Psoas muscle (tissue), 8 donors: ENCODE measurements around the gene GGTLC2. TPM values are rescaled to one million over a fixed set of nuclear protein-coding genes. Genes with fewer than 3 reads are reported as not detected.
"Not testable (repeated sequence)": the region's sequence is repeated elsewhere in the genome, so short reads cannot be mapped to it uniquely, and the experiment has no call there.

Source experiments
- ATAC-seq, 4 donors: fragments of 200-7000 bp; cut with Tn5 transposase; one replicate each; pipeline ENCODE4 v1.9.1; 2020; ENCODE audit warnings: moderate library complexity in 3 of 4, mild to moderate bottlenecking in 2 of 4
- DNase-seq, 2 donors: peaks; one replicate each; pipeline ENCODE4 v3.0.0-alpha.2; 2020
- H3K27ac ChIP-seq: fragments of 200-600 bp; one replicate; pipeline ENCODE4 v1.8.0; 2022
- H3K27me3 ChIP-seq, 3 donors: fragments of 200-600 bp in 1 of 3; one replicate each; pipeline versions ENCODE4 v1.6.1 to v1.8.0; 2013 to 2022; ENCODE audit warnings: low read length in 2 of 3, mild to moderate bottlenecking in 2 of 3, moderate library complexity in 1 of 3; ENCODE audit not compliant: insufficient read depth in 3 of 3
- H3K36me3 ChIP-seq, 2 donors: fragments of 200-600 bp in 1 of 2; one replicate each; pipeline versions ENCODE4 v1.6.1 to v1.8.0; 2013 to 2022; ENCODE audit warnings: low read depth in 1 of 2, mild to moderate bottlenecking in 1 of 2, moderate library complexity in 1 of 2; ENCODE audit not compliant: insufficient read depth in 1 of 2
- H3K4me1 ChIP-seq: fragments of 200-600 bp; one replicate; pipeline ENCODE4 v1.8.0; 2022
- H3K4me3 ChIP-seq: fragments of 200-600 bp; one replicate; pipeline ENCODE4 v1.8.0; 2022; ENCODE audit warnings: mild to moderate bottlenecking
- H3K9me3 ChIP-seq: fragments of 200-600 bp; one replicate; pipeline ENCODE4 v1.8.0; 2022
- CTCF ChIP-seq: fragments of 200-600 bp; IDR thresholded peaks from one replicate; pipeline ENCODE4 v1.8.0; 2022; ENCODE audit warnings: antibody characterized with exemption
- WGBS, 3 donors: extraction: QIAGEN DNeasy Blood & Tissue Kit; methylation state at CpG; one replicate each; pipeline versions ENCODE4 v1.1.6 to v1.1.7; 2013; 5-methylcytosine and 5-hydroxymethylcytosine counted together
- intact Hi-C, 2 donors: fragments of 100-400 bp; cut with DNase I; formaldehyde crosslinking; loops; one replicate each; pipeline versions ENCODE4 v1.11.0 to v1.14.2; 2022
- polyA plus RNA-seq, 3 donors: library from polyadenylated mRNA; stranded (reverse); fragments of 200-250 nt; gene quantifications; one replicate each; pipeline ENCODE4 v1.2.3, GENCODE V29; 2013
- total RNA-seq, 4 donors: library from RNA; stranded (reverse); fragmentation: NEBNext Ultra II Directional in 2 of 4; extraction: Animal tissue kit (Norgen Biotek cat#: 25700) in 2 of 4; gene quantifications; one replicate each; pipeline versions ENCODE4 v1.2.1 to v1.2.4, GENCODE V29; 2021 to 2023
- donor health status: healthy with polysubstance abuse.
- donor health status: DM: no; HTN: no; CAD: no; lungs with moderate emphysema.
- donor health status: Bipolar disorder and iron deficiency.
- donor health status: healthy.
- donor health status: DM: yes; HTN: yes; CAD: no.
- donor health status: DM: no; HTN: no; CAD: no.
- donor health status: DM: no; HTN: no; CAD: no.
- donor health status: DM: yes; HTN: yes; CAD: no.

The GGTLC2 gene
- total and polyA plus RNA-seq, 7 donors, result not detected

GRCh38 chr22:22682807-22683667, 38.6 kb downstream of the GGTLC2 start:
- intact Hi-C loops, result no loop called here
- no peak for ATAC-seq
- no peak for TF ChIP-seq CTCF
- H3K27ac ChIP-seq, result no peak overlapping the region
- no peaks in the 10 kb centered on the region for H3K36me3 ChIP-seq
- no peak for DNase-seq
- WGBS, 3 donors, result 88 to 90% (median 89%) methylated on average over 5 of the region's 5 CpGs
- H3K27me3 ChIP-seq, result peaks cover 0 to 4% (median 0%) of the 10 kb centered on the region in 3 donors
- H3K9me3 ChIP-seq, result no peaks in the 10 kb centered on the region
- H3K4me3 ChIP-seq, result no peak overlapping the region
- no peaks in the 10 kb centered on the region for H3K4me1 ChIP-seq

DNA sequence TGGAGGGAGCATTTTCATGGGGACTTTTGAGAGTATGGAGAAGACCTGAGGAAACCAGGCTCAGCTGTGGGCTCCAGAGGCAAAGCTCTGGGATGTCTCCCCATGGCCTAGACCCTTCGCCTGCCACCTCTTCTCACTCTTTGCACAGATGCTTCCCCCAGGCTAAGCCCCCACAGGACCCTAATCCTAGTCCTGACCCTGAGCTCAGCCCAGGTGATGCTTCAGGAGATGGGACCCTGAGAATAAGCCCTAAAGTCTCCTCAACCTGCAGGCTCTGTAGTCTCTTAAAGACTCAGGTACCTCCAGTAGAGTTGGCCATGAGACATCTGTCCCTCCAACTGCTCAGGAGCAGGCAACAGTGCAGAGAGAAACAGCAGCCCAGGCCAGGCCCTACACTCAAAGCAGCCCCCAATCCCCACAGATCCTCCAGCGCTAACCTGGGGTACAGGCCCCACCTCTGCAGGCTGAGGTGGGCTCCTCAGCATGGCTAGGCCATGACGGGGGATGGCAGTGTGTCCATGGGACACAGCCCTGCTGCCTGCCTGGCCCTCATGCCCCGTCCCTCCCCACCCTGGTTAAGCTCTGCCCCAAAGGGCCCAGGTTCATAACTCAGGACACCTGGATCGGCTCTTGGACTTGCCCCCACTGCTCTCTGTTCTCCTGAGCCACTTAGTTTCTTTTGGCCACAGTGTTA, 39.4 kb downstream of the GGTLC2 start:
- no peak for ATAC-seq
- no peaks in the 10 kb centered on the region for H3K4me1 ChIP-seq
- intact Hi-C loops, result no loop called here
- TF ChIP-seq CTCF, result no peak
- 94 to 96% (median 94%) methylated on average over 4 to 5 of the region's 5 CpGs for WGBS, 3 donors
- H3K9me3 ChIP-seq, result no peaks in the 10 kb centered on the region
- H3K4me3 ChIP-seq, result no peak overlapping the region
- no peaks in the 10 kb centered on the region for H3K36me3 ChIP-seq
- DNase-seq, result no peak
- no peak overlapping the region for H3K27ac ChIP-seq
- H3K27me3 ChIP-seq, result peaks cover 0 to 4% (median 0%) of the 10 kb centered on the region in 3 donors

GRCh38 chr22:22684580-22685561, 40.5 kb downstream of the GGTLC2 start:
- Histone ChIP-seq H3K4me3 (no peak overlapping the region), H3K27me3 (no peaks in the 10 kb centered on the region), H3K9me3 (no peaks in the 10 kb centered on the region), H3K4me1 (no peaks in the 10 kb centered on the region), H3K36me3 (no peaks in the 10 kb centered on the region), H3K27ac (no peak overlapping the region)
- WGBS, 3 donors, result 58 to 69% (median 64%) methylated on average over 8 to 9 of the region's 9 CpGs
- DNase-seq, result no peak
- no peak for ATAC-seq
- intact Hi-C loops, result no loop called here
- TF ChIP-seq CTCF, result no peak

DNA sequence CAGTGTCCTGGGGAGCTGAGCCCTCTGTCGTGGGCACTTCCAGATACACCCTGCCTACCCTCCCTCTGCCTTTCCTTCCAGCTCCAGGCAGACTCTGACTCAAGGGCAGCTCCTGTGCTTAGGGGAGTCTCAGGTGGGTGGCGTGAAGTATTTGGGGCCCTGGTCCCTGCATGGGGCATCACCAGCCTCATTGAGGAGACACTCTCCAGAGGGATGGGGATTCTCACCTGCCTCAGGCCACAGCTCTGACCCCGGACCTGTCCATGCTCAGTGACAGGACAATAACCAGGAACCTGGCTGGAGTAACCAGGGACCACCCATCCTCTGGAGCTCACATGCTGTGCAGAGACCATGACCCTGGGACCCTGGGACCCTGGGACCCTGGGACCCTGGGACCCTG, 41.2 kb downstream of the GGTLC2 start:
- TF ChIP-seq CTCF, result no peak
- H3K27me3 ChIP-seq, result no peaks in the 10 kb centered on the region

GRCh38 chr22:22686202-22687115, 42.0 kb downstream of the GGTLC2 start:
- DNase-seq, H3K27ac ChIP-seq, H3K36me3 ChIP-seq, ATAC-seq, intact Hi-C loops, H3K4me1 ChIP-seq, H3K27me3 ChIP-seq, H3K4me3 ChIP-seq, H3K9me3 ChIP-seq: not testable (repeated sequence)
- WGBS, 3 donors, result 89% methylated on average over 8 of the region's 8 CpGs

More for the DNA sequence above, 41.2 kb downstream of the GGTLC2 start:
- Histone ChIP-seq H3K36me3 (no peaks in the 10 kb centered on the region), H3K4me3 (no peak overlapping the region), H3K4me1 (no peaks in the 10 kb centered on the region), H3K9me3 (no peaks in the 10 kb centered on the region), H3K27ac (no peak overlapping the region)
- WGBS, 3 donors, result 89 to 97% (median 94%) methylated on average over 3 of the region's 3 CpGs
- intact Hi-C loops, result no loop called here
- ATAC-seq (no peak), DNase-seq (no peak)
